Muscle of back (tissue), 11 donors: ENCODE data around the gene GCLC. TPM values are rescaled to one million over a fixed set of nuclear protein-coding genes. Genes with fewer than 3 reads are reported as not detected.
"Not testable (repeated sequence)": the region's sequence is repeated elsewhere in the genome, so short reads cannot be mapped to it uniquely, and the experiment has no call there.

Experiments
- DNase-seq, 3 donors: peaks; one replicate each; pipeline versions ENCODE4 v3.0.0 to v3.0.0-alpha.2; 2013
- polyA plus RNA-seq, 10 donors: library from polyadenylated mRNA; unstranded; fragments of 120-200 nt; gene quantifications; one replicate each; pipeline ENCODE4 v1.2.1, GENCODE V29; 2013; ENCODE audit not compliant: insufficient read length in 10 of 10

GCLC gene
- polyA plus RNA-seq, 10 donors = 6.6 to 12.0 (median 8.5) TPM

GRCh38 chr6:53494076-53494475, 50.8 kb downstream of the GCLC start:
- no peak for DNase-seq

DNA sequence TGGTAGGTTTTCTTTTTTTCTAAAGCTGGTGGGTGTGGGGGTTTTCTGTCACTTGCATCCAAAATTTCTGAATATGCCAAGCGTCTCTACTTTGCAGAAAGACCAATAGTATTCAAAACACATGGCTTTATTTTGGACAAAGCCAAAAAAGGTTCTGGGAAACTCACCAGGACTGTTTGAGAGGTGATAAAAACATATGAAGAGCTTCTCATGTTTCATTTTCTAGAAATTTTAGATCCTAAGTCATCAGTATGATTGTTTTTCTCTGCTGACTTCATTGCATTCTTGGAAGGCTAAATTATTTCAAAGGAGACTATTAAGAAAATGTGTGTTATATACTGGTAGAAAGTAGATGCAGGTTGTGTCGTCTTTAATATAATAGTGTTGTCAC, 51.3 kb downstream of the GCLC start:
- no peak for DNase-seq

GRCh38 chr6:53492860-53493634, 51.9 kb downstream of the GCLC start:
- DNase-seq = peak; percentile 49 to 77 (median 49)

- DNase-seq = no peak
Measured at GRCh38 chr6:53487080-53487479, 57.8 kb downstream of the GCLC start.

- DNase-seq = no peak
Measured at GRCh38 chr6:53486679-53487078, 58.2 kb downstream of the GCLC start.

- DNase-seq = peak; percentile 56 to 83 (median 75)
Measured at GRCh38 chr6:53484476-53485280, 60.2 kb downstream of the GCLC start.

DNA sequence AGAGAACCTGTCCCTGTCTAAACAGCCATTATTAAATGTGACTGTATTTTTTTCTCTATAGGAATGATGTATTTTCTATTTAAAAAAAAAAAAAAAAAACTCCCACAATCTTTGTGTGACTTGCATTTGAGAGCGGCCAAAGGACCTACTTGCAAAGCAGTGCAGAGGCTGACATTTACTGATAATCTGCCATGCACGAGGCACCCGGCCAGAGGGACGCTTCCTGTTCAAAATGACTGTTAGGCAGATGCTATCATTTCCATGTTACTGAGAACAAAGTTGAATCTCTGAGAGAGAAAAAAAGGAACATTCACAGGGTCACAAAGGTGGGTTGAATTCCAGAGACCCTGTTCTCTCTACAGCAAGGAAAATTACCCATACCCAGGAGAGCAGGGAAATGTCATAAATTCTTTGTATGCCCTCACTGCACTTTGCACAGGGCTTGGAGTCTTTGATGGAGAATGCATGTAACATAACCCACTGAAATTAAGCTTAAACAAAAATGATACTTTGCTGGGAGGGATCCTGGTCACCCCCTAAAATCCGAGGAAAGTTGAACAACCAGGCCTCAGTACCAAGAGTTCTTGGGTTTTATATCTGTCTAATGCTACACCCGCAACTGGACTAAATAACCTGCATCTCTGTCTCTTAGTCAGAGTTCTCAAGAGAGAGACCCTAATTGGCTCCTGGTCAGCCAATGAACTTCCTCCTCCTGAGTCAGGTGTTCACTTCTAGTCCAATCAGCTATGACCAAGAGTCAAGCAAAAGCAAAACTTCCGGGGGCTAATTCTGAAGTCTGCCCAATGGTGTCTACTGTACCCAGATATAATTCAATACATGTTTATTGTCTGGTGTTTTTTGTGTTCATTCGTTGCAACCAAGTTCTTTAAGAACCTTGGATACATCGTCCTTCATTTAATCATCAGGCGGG, 61.2 kb downstream of the GCLC start:
- DNase-seq = peak in 2 of 3 donors; percentile 27 to 41

- DNase-seq = no peak
Measured at GRCh38 chr6:53481323-53481722, 63.6 kb downstream of the GCLC start.

DNA sequence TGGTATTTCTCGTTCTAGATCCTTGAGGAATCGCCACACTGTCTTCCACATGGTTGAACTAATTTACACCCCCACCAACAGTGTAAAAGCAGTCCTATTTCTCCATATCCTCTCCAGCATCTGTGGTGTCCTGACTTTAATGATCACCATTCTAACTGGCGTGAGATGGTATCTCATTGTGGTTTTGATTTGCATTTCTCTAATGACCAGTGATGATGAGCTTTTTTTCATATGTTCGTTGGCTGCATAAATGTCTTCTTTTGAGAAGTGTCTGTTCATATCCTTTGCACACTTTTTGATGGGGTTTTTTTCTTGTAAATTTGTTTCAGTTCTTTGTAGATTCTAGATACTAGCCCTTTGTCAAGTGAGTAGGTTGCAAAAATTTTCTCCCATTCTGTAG, 64.1 kb downstream of the GCLC start:
- DNase-seq = not testable (repeated sequence)

GRCh38 chr6:53479871-53480270, 65.0 kb downstream of the GCLC start:
- DNase-seq = no peak

DNA sequence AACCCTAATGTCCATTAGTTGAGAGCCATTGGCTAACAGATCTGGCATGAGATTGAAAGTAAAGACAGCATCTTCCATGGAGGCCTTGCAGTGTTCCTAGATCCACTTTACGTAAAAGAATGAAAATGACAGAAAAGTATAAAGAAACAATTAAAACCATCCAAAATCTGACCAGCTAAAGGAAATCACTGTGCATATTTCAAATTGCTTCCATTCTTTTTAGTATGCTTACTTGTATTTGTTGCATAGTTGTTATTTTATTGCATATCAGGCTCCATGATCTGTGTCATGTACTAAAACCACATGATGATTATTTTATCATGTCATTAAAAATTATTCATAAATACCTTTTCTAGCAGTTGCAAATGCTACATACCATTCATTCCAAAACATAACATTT, 67.9 kb downstream of the GCLC start:
- DNase-seq = no peak

GRCh38 chr6:53474010-53474409, 70.9 kb downstream of the GCLC start:
- no peak for DNase-seq

DNA sequence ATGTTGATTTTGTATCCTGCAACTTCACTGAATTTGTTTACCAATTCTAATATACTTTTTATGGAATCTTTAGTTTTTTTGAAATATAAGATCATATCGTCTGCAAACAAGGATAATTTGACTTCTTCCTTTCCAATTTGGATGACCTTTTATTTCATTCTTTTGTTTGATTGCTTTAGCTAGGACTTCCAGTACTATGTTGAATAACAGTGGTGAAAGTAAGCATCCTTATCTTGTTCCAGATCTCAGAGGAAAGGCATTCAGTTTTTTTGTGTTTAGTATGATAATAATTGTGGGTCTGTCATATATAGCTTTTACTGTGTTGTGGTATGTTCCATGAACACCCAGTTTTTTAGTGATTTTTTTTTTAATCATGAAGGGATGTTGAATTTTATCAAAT, 75.7 kb downstream of the GCLC start:
- DNase-seq = no peak

DNA sequence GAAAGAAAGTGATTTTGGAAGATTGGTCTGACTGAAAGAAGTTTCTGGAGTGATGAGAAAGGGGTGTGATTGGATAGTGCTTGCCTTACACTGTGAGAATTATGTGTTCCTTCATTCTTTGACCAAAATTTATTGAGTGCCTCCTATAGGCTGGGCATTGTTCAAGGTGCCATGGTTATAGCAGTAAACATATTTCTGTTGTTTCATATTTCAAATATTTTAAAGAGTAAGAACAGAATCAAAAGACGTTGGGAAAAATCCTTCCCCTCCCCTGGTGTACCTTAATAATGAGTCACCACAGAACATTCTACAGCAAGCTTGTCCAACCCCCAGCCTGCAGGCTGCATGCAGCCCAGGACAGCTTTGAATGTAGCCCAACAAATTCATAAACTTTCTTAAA, 78.6 kb downstream of the GCLC start:
- no peak for DNase-seq

- DNase-seq = no peak
Measured at GRCh38 chr6:53465732-53466131, 79.2 kb downstream of the GCLC start.

DNA sequence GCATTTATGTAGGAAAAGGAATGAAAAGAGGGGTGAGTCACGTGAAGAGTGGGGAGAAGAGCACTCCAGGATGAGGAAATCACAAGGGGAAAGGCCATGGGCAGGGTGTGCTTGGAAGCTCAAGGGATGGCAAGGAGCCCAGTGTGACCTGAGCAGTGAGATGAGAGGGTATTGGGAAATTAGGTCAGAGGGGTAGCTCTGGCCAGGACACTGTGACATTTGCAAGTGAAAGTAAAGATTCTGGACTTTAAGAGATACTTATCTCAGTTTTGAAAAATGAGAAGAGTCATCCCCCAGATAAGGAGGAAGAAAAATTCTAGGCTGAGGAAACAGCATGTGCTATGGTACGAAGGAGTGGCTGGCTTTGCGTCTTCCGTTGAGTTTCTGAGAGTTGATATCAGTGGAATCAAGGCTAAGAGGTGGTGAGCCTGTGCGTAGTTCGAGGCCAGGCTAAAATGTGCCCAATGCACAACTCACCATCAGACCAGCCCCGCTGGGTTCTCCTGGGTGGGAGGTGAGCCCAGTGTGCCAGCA, 79.9 kb downstream of the GCLC start:
- DNase-seq = no peak

DNA sequence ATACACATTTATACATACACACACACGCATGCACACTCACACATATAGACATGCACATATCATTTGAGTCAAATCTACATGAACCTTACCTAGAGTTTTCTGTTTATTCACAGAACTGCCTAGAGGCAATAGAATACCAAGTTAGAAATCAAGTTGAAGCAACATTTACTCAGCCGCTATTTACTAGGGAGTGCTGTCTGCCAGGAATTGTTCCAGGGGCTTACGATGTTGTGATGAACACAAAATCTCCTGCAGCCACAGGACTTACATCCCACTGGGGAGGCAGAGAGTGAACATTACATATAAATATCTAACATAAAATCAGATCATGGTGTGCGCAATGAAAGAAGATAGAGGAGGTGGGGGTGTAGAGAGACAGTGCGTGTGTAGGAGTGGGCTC, 80.4 kb downstream of the GCLC start:
- DNase-seq = no peak

DNA sequence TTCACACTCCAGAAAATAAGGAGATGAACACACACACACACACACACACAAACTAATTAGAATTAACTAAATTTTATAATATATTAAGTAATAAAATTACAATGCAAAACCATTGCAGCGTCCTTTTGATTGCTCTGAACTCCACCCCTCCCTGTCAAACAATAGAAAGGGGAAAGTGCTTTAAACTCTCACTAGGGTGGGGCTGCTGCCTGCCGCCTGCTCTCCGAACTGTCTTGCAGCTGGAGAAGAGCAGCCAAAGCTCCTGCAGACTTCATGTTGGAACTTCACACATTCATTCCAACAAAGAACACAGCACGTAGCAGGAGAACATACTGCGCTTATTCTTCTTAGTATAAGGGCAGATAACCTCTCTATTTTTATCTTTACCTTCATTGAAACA, 83.2 kb downstream of the GCLC start:
- no peak for DNase-seq

GRCh38 chr6:53461041-53461656, 83.8 kb downstream of the GCLC start:
- DNase-seq = no peak

GRCh38 chr6:53458105-53458866, 86.6 kb downstream of the GCLC start:
- DNase-seq = no peak

GRCh38 chr6:53456809-53457208, 88.1 kb downstream of the GCLC start:
- DNase-seq = no peak
